Uterus (tissue), 2 donors: Measurements from ENCODE around the gene RAB6A.

Experiments
- CTCF ChIP-seq, 4 experiments: fragments of 200-600 bp in 2 of 4; fragments of 450-650 bp in 2 of 4; sonication (generic) in 2 of 4; IDR thresholded peaks; one replicate each; pipeline ENCODE4 v1.5.1; 2016 to 2019; ENCODE audit warnings: antibody characterized with exemption in 4 of 4, mild to moderate bottlenecking in 2 of 4, moderate library complexity in 1 of 4
- POLR2A ChIP-seq, 2 donors: fragments of 450-650 bp; IDR thresholded peaks; one replicate each; pipeline ENCODE4 v1.6.1; 2016; ENCODE audit warnings: antibody characterized with exemption in 2 of 2, mild to moderate bottlenecking in 1 of 2, moderate library complexity in 1 of 2

- no peak for TF ChIP-seq CTCF (IDR thresholded peaks at IDR 0.05)
- TF ChIP-seq POLR2A (IDR thresholded peaks at IDR 0.05): no peak
Measured at GRCh38 chr11:73641668-73642067, 119.2 kb downstream of the RAB6A start.
